K562 (cell line): Measurements from ENCODE around the gene EXOC4. TPM values are rescaled to one million over a fixed set of nuclear protein-coding genes. Genes with fewer than 3 reads are reported as not detected.
"Not testable (repeated sequence)": the region's sequence is repeated elsewhere in the genome, so short reads cannot be mapped to it uniquely, and the experiment has no call there.

Experiments
- ATAC-seq: fragments of 200-7000 bp; cut with Tn5 transposase; 3 replicates; pipeline ENCODE4 v1.9.1; 2020; ENCODE audit warnings: moderate library complexity
- BruUV-seq: library from RNA; stranded (reverse); fragments of 400-500 nt; replicated peaks from 2 replicates; lab custom pipeline; 2021; lab: Mats Ljungman, UMichigan
- CTCF ChIA-PET: fragments of 300-600 bp; formaldehyde crosslinking; extraction: SDS; loops from one replicate; lab custom pipeline; 2021; ENCODE audit warnings: low intra/inter-chr PET ratio; lab: Yijun Ruan, JAX
- POLR2A ChIA-PET: fragments of 300-600, 350-650 bp; sonication (Branson Sonifier 250); formaldehyde crosslinking; extraction: SDS; loops from one replicate; lab custom pipeline; 2021; ENCODE audit warnings: antibody characterized with exemption, inconsistent platforms; lab: Yijun Ruan, JAX
- DNase-seq, 4 experiments: peaks; one replicate each; pipeline versions ENCODE4 v3.0.0 to v3.0.0-alpha.2; 2011 to 2018; ENCODE audit warnings: low spot score in 3 of 4, mixed read lengths in 3 of 4; ENCODE audit errors: extremely low read depth in 1 of 4
- FAIRE-seq: peaks from 2 replicates; lab custom pipeline; 2011; peaks lifted over from hg19 to GRCh38; lab: Jason Lieb, UNC
- H2AFZ ChIP-seq: 2 replicates; pipeline ENCODE4 v1.6.0; 2011; ENCODE audit warnings: low read depth, low read length, control low read depth, inconsistent platforms
- H3K27ac ChIP-seq: fragments of 200-600 bp; 3 replicates; pipeline ENCODE4 v1.8.0; 2011; ENCODE audit warnings: low read depth, mild to moderate bottlenecking, control low read depth, inconsistent platforms, low read length, moderate library complexity, mixed read lengths; ENCODE audit errors: extremely low read depth
- H3K27me3 ChIP-seq, 2 experiments: fragments of 300-600 bp in 1 of 2; 2 replicates in 1 of 2; 3 replicates in 1 of 2; pipeline versions ENCODE4 v1.6.0 to v1.8.0; 2011; ENCODE audit warnings: inconsistent platforms in 2 of 2, low read length in 2 of 2, mild to moderate bottlenecking in 1 of 2, mixed read lengths in 1 of 2, moderate library complexity in 1 of 2; ENCODE audit not compliant: control insufficient read depth in 2 of 2, insufficient read depth in 2 of 2
- H3K36me3 ChIP-seq: fragments of 300-600 bp; 3 replicates; pipeline ENCODE4 v1.8.0; 2011; ENCODE audit warnings: mild to moderate bottlenecking, low read length, inconsistent platforms; ENCODE audit not compliant: control insufficient read depth, insufficient read depth
- H3K4me1 ChIP-seq, 2 experiments: fragments of 200-600 bp in 1 of 2; replicated peaks in 1 of 2; 2 replicates in 1 of 2; 3 replicates in 1 of 2; pipeline versions ENCODE4 v1.5.1 to v1.8.0; 2011; ENCODE audit warnings: inconsistent platforms in 2 of 2, low read length in 2 of 2, mild to moderate bottlenecking in 1 of 2, mixed read lengths in 1 of 2, moderate library complexity in 1 of 2; ENCODE audit not compliant: control insufficient read depth in 2 of 2, insufficient read depth in 2 of 2
- H3K4me2 ChIP-seq: 2 replicates; pipeline ENCODE4 v1.6.1; 2011; ENCODE audit warnings: low read length, control low read depth, inconsistent platforms, mixed read lengths; ENCODE audit not compliant: insufficient read depth
- H3K4me3 ChIP-seq: fragments of 200-600 bp; sonication (generic), shearing (Covaris generic); 2 replicates; pipeline ENCODE4 v1.5.1; 2016; ENCODE audit warnings: control low read depth, inconsistent platforms
- H3K79me2 ChIP-seq: fragments of 200-600 bp; 3 replicates; pipeline ENCODE4 v1.8.0; 2011; ENCODE audit warnings: low read length, inconsistent platforms; ENCODE audit not compliant: control insufficient read depth, insufficient read depth
- H3K9ac ChIP-seq, 2 experiments: 2 replicates each; pipeline versions ENCODE4 v1.6.0 to v1.6.1; 2011; ENCODE audit warnings: low read depth in 2 of 2, low read length in 2 of 2, control low read depth in 1 of 2, inconsistent platforms in 1 of 2, mild to moderate bottlenecking in 1 of 2, mixed read lengths in 1 of 2; ENCODE audit not compliant: insufficient read depth in 1 of 2
- H3K9me1 ChIP-seq: one replicate; pipeline ENCODE4 v1.6.0; 2011; ENCODE audit warnings: inconsistent platforms, mild to moderate bottlenecking, low read length, moderate library complexity; ENCODE audit not compliant: control insufficient read depth, insufficient read depth
- H3K9me3 ChIP-seq: replicated peaks from 2 replicates; pipeline ENCODE4 v1.5.1; 2011; ENCODE audit warnings: low read depth, low read length, inconsistent platforms; ENCODE audit not compliant: control insufficient read depth, insufficient read depth
- H4K20me1 ChIP-seq: replicated peaks from 2 replicates; pipeline ENCODE4 v1.6.1; 2011; ENCODE audit warnings: low read length, inconsistent platforms, mixed read lengths; ENCODE audit not compliant: control insufficient read depth, insufficient read depth
- CBX5 ChIP-seq: IDR thresholded peaks from 2 replicates; pipeline ENCODE4 v1.6.1; 2014; ENCODE audit warnings: low read depth, borderline replicate concordance
- ELF1 ChIP-seq: fragments of 200-800 bp; sonication (Bioruptor generic); IDR thresholded peaks from 2 replicates; pipeline ENCODE4 v1.6.1; 2016; ENCODE audit warnings: missing genetic modification characterization, missing compliant biosample characterization
- KDM2B ChIP-seq: fragments of 250-450 bp; sonication (Bioruptor Pico); IDR thresholded peaks from 2 replicates; pipeline ENCODE4 v1.8.0; 2021; ENCODE audit warnings: mild to moderate bottlenecking, moderate library complexity
- WGBS: fragments of 100-300 bp; shearing (Covaris generic); methylation state at CpG from one replicate; pipeline ENCODE4 v1.1.6; 2016; ENCODE audit warnings: low coverage, mixed read lengths; ENCODE audit not compliant: insufficient coverage; ENCODE audit errors: missing lambda C conversion rate; 5-methylcytosine and 5-hydroxymethylcytosine counted together
- in situ Hi-C: fragments of 300-500 bp; cut with MboI; formaldehyde crosslinking; loops from 4 replicates; pipeline ENCODE4 v1.15.0; 2018; ENCODE audit warnings: inconsistent platforms, mixed read lengths
- intact Hi-C: fragments of 100-400 bp; cut with micrococcal nuclease; formaldehyde crosslinking; loops from 2 replicates; pipeline ENCODE4 v1.14.2; 2022
- polyA plus RNA-seq, 8 experiments: library from polyadenylated mRNA; depleted of rRNA in 4 of 8; stranded (reverse) in 5 of 8; unstranded in 3 of 8; fragments of >200 nt; fragmentation: Nextera tagmentation in 2 of 8; fragmentation: Illumina TruSeq in 1 of 8; extraction: Ambion mirVana in 2 of 8; extraction: Trizol in 1 of 8; gene quantifications; 2 replicates each; pipeline versions ENCODE4 v1.2.1 to v1.2.3, GENCODE V29; 2011 to 2014; ENCODE audit warnings: inconsistent platforms in 1 of 8, missing spikeins in 1 of 8
- total RNA-seq, 7 experiments: library from RNA; depleted of rRNA in 6 of 7; stranded (reverse); fragments of >200 nt in 6 of 7; fragmentation: Illumina TruSeq in 2 of 7; extraction: Trizol in 2 of 7; gene quantifications; 2 replicates each; pipeline versions ENCODE4 v1.2.1 to v1.2.3, GENCODE V29; 2011 to 2021; ENCODE audit warnings: low replicate concordance in 1 of 7
- TF ChIP-seq, protein P1 (sequence below), 2 experiments: fragments of 150-350 bp in 1 of 2; IDR thresholded peaks; 2 replicates each; pipeline ENCODE4 v1.6.1; 2012 to 2016; ENCODE audit warnings: low read depth in 2 of 2, low read length in 2 of 2, mild to moderate bottlenecking in 1 of 2, moderate library complexity in 1 of 2
- TF ChIP-seq, protein P2 (sequence below), 3 experiments: IDR thresholded peaks in 2 of 3; conservative IDR thresholded peaks in 1 of 3; 2 replicates each; pipeline ENCODE4 v1.5.1; 2011 to 2012; ENCODE audit warnings: low read length in 3 of 3, mild to moderate bottlenecking in 3 of 3, control low read depth in 2 of 3, improper control_type of control experiment in 1 of 3, inconsistent platforms in 1 of 3, low read depth in 1 of 3, mixed read lengths in 1 of 3, moderate library complexity in 1 of 3; ENCODE audit not compliant: insufficient read depth in 2 of 3

Gene EXOC4
- total and polyA plus RNA-seq, 9 of the 15 experiments (the other 6 are each of a cell fraction or from before 2014, with no cell fraction given), result 18.5 to 73.1 (median 46.6) TPM

DNA sequence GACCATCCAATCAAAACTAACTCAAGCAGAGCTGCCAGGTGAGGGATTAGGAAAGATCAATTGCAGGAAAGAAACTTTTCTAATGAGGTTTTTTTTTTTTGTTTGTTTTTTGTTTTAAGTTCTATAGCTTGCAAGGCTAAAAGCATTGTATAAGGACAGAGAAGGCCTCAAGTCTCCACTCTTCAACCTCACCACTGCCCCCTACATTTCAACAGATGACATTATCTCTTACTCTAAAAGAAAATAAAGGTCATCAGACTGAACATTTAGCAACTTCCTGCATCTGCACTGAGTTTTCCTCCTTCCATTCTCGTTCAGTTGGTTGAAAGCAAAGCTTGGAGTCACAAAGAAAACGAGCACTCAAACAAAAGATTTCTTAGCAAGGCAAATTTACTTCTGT is 45.2 kb upstream of the EXOC4 start (continued):
- TF ChIP-seq, protein P1, sequence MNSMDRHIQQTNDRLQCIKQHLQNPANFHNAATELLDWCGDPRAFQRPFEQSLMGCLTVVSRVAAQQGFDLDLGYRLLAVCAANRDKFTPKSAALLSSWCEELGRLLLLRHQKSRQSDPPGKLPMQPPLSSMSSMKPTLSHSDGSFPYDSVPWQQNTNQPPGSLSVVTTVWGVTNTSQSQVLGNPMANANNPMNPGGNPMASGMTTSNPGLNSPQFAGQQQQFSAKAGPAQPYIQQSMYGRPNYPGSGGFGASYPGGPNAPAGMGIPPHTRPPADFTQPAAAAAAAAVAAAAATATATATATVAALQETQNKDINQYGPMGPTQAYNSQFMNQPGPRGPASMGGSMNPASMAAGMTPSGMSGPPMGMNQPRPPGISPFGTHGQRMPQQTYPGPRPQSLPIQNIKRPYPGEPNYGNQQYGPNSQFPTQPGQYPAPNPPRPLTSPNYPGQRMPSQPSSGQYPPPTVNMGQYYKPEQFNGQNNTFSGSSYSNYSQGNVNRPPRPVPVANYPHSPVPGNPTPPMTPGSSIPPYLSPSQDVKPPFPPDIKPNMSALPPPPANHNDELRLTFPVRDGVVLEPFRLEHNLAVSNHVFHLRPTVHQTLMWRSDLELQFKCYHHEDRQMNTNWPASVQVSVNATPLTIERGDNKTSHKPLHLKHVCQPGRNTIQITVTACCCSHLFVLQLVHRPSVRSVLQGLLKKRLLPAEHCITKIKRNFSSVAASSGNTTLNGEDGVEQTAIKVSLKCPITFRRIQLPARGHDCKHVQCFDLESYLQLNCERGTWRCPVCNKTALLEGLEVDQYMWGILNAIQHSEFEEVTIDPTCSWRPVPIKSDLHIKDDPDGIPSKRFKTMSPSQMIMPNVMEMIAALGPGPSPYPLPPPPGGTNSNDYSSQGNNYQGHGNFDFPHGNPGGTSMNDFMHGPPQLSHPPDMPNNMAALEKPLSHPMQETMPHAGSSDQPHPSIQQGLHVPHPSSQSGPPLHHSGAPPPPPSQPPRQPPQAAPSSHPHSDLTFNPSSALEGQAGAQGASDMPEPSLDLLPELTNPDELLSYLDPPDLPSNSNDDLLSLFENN (IDR thresholded peaks at IDR 0.05; ENCODE audit: low read depth in 2 of 2, low read length in 2 of 2), result no peak
- TF ChIP-seq CBX5 (no peak), KDM2B (CRISPR knock-in tag) (no peak), ELF1 (tag) (peak; percentile 45; the same call in 1 of the 2 replicates)
- TF ChIP-seq, protein P2, sequence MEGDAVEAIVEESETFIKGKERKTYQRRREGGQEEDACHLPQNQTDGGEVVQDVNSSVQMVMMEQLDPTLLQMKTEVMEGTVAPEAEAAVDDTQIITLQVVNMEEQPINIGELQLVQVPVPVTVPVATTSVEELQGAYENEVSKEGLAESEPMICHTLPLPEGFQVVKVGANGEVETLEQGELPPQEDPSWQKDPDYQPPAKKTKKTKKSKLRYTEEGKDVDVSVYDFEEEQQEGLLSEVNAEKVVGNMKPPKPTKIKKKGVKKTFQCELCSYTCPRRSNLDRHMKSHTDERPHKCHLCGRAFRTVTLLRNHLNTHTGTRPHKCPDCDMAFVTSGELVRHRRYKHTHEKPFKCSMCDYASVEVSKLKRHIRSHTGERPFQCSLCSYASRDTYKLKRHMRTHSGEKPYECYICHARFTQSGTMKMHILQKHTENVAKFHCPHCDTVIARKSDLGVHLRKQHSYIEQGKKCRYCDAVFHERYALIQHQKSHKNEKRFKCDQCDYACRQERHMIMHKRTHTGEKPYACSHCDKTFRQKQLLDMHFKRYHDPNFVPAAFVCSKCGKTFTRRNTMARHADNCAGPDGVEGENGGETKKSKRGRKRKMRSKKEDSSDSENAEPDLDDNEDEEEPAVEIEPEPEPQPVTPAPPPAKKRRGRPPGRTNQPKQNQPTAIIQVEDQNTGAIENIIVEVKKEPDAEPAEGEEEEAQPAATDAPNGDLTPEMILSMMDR (IDR thresholded peaks at IDR 0.05 in 2 of 3, conservative IDR thresholded peaks at IDR 0.05 in 1 of 3; ENCODE audit: insufficient read depth in 2 of 3, low read depth in 1 of 3, low read length in 3 of 3), result peak; percentile 54 to 66 (median 63); a peak in 5 of 6 replicates

DNA sequence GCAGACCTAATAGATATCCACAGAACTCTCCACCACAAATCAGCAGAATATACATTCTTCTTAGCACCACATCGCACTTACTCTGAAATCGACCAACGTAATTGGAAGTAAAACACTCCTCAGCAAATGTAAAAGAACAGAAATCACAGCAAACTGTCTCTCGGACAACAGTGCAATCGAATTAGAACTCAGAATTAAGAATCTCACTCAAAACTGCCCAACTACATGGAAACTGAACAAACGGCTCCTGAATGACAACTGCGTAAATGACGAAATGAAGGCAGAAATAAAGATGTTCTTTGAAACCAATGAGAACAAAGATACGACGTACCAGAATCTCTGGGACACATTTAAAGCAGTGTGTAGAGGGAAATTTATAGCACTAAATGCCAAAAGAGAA is 42.1 kb upstream of the EXOC4 start:
- H3K4me2 ChIP-seq, ATAC-seq, DNase-seq, H3K36me3 ChIP-seq, H2AFZ ChIP-seq, H3K9me1 ChIP-seq, H3K4me3 ChIP-seq, H3K27ac ChIP-seq, intact Hi-C loops, H3K4me1 ChIP-seq, H3K9ac ChIP-seq, in situ Hi-C loops, H3K79me2 ChIP-seq, H3K9me3 ChIP-seq, H4K20me1 ChIP-seq, BruUV-seq, CTCF ChIA-PET, FAIRE-seq, POLR2A ChIA-PET: not testable (repeated sequence)
- WGBS, result 2% methylated on average over 10 of the region's 10 CpGs
- peaks cover 3 to 21% of the 10 kb centered on the region in 2 experiments for H3K27me3 ChIP-seq
